ENCODE results near the gene RTKN. TPM values are rescaled to one million over a fixed set of nuclear protein-coding genes. Genes with fewer than 3 reads are reported as not detected.
"Not testable (repeated sequence)": the region's sequence is repeated elsewhere in the genome, so short reads cannot be mapped to it uniquely, and the experiment has no call there.

The RTKN gene
- total and polyA plus RNA-seq, 11 donors, result 10.9 to 27.6 (median 16.6) TPM

- ATAC-seq, result no peak
- intact Hi-C loops (cut with DNase I), result no loop called here
- Histone ChIP-seq H3K4me1 (peaks cover 0 to 9% (median 0%) of the 10 kb centered on the region in 12 donors), H3K27ac (no peak overlapping the region), H3K27me3 (peaks cover 0 to 8% (median 0%) of the 10 kb centered on the region in 9 donors), H3K36me3 (no peaks in the 10 kb centered on the region), H3K9me3 (no peaks in the 10 kb centered on the region), H3K4me3 (no peak overlapping the region)
- no peak for DNase-seq
- 87 to 91% (median 89%) methylated on average over 5 of the region's 5 CpGs for WGBS, 4 donors
- TF ChIP-seq, protein P1, sequence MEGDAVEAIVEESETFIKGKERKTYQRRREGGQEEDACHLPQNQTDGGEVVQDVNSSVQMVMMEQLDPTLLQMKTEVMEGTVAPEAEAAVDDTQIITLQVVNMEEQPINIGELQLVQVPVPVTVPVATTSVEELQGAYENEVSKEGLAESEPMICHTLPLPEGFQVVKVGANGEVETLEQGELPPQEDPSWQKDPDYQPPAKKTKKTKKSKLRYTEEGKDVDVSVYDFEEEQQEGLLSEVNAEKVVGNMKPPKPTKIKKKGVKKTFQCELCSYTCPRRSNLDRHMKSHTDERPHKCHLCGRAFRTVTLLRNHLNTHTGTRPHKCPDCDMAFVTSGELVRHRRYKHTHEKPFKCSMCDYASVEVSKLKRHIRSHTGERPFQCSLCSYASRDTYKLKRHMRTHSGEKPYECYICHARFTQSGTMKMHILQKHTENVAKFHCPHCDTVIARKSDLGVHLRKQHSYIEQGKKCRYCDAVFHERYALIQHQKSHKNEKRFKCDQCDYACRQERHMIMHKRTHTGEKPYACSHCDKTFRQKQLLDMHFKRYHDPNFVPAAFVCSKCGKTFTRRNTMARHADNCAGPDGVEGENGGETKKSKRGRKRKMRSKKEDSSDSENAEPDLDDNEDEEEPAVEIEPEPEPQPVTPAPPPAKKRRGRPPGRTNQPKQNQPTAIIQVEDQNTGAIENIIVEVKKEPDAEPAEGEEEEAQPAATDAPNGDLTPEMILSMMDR (IDR thresholded peaks at IDR 0.05), result no peak
- no peak for TF ChIP-seq POLR2A (IDR thresholded peaks at IDR 0.05)
These were observed 5.7 kb upstream of the RTKN start for GRCh38 chr2:74447230-74447999.

DNA sequence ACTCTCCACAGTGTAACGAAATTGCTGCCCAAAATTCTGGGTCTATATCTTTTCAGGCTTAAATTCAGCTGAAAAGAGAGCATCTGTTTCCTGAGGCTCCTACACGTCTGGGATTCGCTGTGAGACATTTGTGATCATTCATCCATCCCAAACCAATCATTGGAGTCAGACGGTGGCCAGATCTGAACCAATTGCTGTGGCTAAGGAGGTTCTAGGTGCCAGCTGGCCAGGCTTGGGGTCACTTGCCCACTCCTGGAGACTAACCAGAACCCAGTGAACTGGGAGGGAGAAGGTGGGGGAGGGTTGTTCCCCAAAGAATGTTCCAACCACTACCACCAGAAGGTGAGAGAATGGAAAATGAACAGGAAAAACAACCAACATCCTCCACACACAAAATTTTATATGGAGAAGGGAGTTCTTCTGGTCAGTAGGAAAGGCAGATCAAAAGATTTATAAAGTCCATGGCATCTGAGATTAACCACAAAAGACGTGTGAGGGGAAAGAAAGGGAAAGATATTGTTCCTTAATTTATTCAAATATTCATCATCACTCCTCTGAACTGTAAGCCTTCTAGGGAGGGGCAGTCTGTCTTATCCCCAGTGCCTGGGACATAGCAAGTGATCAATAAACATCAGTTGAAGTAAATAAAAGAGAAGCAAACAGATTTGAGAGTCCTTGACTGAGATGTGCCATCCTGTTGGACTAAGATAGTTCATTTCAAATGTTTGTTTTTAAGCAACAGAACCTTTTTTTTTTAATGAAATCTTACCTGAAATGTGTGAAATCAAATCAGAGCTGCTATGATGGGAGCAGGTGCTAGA, 3.0 kb upstream of the RTKN start:
- intact Hi-C loops (cut with DNase I), result no loop called here
- no peak for DNase-seq
- H3K27me3 ChIP-seq, result peaks cover 0 to 35% (median 0%) of the 10 kb centered on the region in 9 donors
- H3K4me1 ChIP-seq, result peaks cover 0 to 33% (median 20%) of the 10 kb centered on the region in 12 donors
- no peak overlapping the region for H3K4me3 ChIP-seq
- H3K36me3 ChIP-seq, result no peaks in the 10 kb centered on the region
- 33 to 51% (median 42%) methylated on average over 5 of the region's 5 CpGs for WGBS, 4 donors
- no peak for ATAC-seq
- H3K27ac ChIP-seq, result no peak overlapping the region
- no peaks in the 10 kb centered on the region for H3K9me3 ChIP-seq
- TF ChIP-seq POLR2A (IDR thresholded peaks at IDR 0.05), result no peak
- TF ChIP-seq, protein P1 (IDR thresholded peaks at IDR 0.05), result no peak

GRCh38 chr2:74442483-74443297, 953 bp upstream of the RTKN start:
- 91 to 97% (median 95%) methylated on average over 16 of the region's 16 CpGs for WGBS, 4 donors
- peak overlapping the region in 8 of 12 donors; percentile 57 to 72 (median 61) for H3K4me3 ChIP-seq

GRCh38 chr2:74441170-74441689, 507 bp downstream of the RTKN start:
- TF ChIP-seq, protein P1 (IDR thresholded peaks at IDR 0.05), result no peak
- TF ChIP-seq POLR2A (IDR thresholded peaks at IDR 0.05), result no peak
- Histone ChIP-seq H3K4me3 (peak overlapping the region; percentile 30 to 72 (median 60)), H3K27me3 (peaks cover 0 to 40% (median 0%) of the 10 kb centered on the region in 9 donors), H3K27ac (peak overlapping the region; percentile 77 to 95 (median 86)), H3K9me3 (no peaks in the 10 kb centered on the region), H3K36me3 (no peaks in the 10 kb centered on the region), H3K4me1 (peaks cover 0 to 63% (median 36%) of the 10 kb centered on the region in 12 donors)
- WGBS, 4 donors, result 16 to 24% (median 19%) methylated on average over 29 to 33 of the region's 33 CpGs
- ATAC-seq (peak in 3 of 4 donors; percentile 0 to 10 (median 1)), DNase-seq (no peak)
- intact Hi-C loops (cut with DNase I), result loop anchor here in 1 of 10 donors (2.0 kb wide), 1 partner anchor 14 kb away; the partner anchor contains the start of gene INO80B

More at GRCh38 chr2:74442483-74443297, 953 bp upstream of the RTKN start:
- H3K36me3 ChIP-seq; intact Hi-C loops (cut with DNase I); DNase-seq; ATAC-seq; H3K9me3 ChIP-seq: not testable (repeated sequence)
- Histone ChIP-seq H3K4me1 (peaks cover 0 to 50% (median 32%) of the 10 kb centered on the region in 12 donors), H3K27ac (peak overlapping the region in 6 of 12 donors; percentile 83 to 92 (median 86)), H3K27me3 (peaks cover 0 to 40% (median 0%) of the 10 kb centered on the region in 9 donors)

All from heart left ventricle (tissue), 16 donors.